NCI-H510A (cell line): ENCODE results near the gene INHBB.
"Not testable (repeated sequence)": the region's sequence is repeated elsewhere in the genome, so short reads cannot be mapped to it uniquely, and the experiment has no call there.

ENCODE experiments used
- DNase-seq: peaks from one replicate; lab custom pipeline; 2025; lab: John Stamatoyannopoulos, UW

The INHBB gene

GRCh38 chr2:120346026-120346666 lies at the start of gene INHBB:
TSS of gene INHBB (plus strand) at chr2:120346136. CDS start at chr2:120346189, 53 bp downstream.
- peak; percentile 20 for DNase-seq

- DNase-seq, result no peak
These were observed 47.6 kb upstream of the INHBB start for GRCh38 chr2:120298173-120298835.

GRCh38 chr2:120299004-120299403 lies 46.9 kb upstream of the INHBB start:
- no peak for DNase-seq

GRCh38 chr2:120299561-120299960 lies 46.4 kb upstream of the INHBB start:
- DNase-seq, result no peak

GRCh38 chr2:120300385-120300784 lies 45.6 kb upstream of the INHBB start:
- no peak for DNase-seq

- DNase-seq, result no peak
These were observed 44.7 kb upstream of the INHBB start for GRCh38 chr2:120301284-120301683.

- DNase-seq, result no peak
These were observed 43.6 kb upstream of the INHBB start for GRCh38 chr2:120302301-120302700.

GRCh38 chr2:120303177-120303576 lies 42.8 kb upstream of the INHBB start:
- DNase-seq, result no peak

GRCh38 chr2:120305296-120305695 lies 40.6 kb upstream of the INHBB start:
- DNase-seq, result no peak

- DNase-seq, result no peak
These were observed 39.9 kb upstream of the INHBB start for GRCh38 chr2:120305937-120306490.

GRCh38 chr2:120307482-120307881 lies 38.5 kb upstream of the INHBB start:
- no peak for DNase-seq

- no peak for DNase-seq
These were observed 37.7 kb upstream of the INHBB start for GRCh38 chr2:120308038-120308910.

- no peak for DNase-seq
These were observed 35.8 kb upstream of the INHBB start for GRCh38 chr2:120310136-120310535.

GRCh38 chr2:120310841-120311240 lies 35.1 kb upstream of the INHBB start:
- DNase-seq, result not testable (repeated sequence)

GRCh38 chr2:120312076-120312475 lies 33.9 kb upstream of the INHBB start:
- no peak for DNase-seq

GRCh38 chr2:120312860-120313694 lies 32.9 kb upstream of the INHBB start:
- DNase-seq, result peak; percentile 66

- DNase-seq, result no peak
These were observed 32.0 kb upstream of the INHBB start for GRCh38 chr2:120313695-120314615.

- no peak for DNase-seq
These were observed 31.1 kb upstream of the INHBB start for GRCh38 chr2:120314690-120315366.

GRCh38 chr2:120315367-120316033 lies 30.4 kb upstream of the INHBB start:
- no peak for DNase-seq
